Choroid plexus epithelial cell (primary cell): ENCODE measurements around the gene CA12.

Source experiments
- DNase-seq: peaks from one replicate; pipeline ENCODE4 v3.0.0-alpha.2; 2010; ENCODE audit warnings: low read depth
- H3K4me3 ChIP-seq: 2 replicates; pipeline ENCODE4 v1.5.1; 2011; ENCODE audit warnings: low read depth, mild to moderate bottlenecking, control low read depth, low read length, moderate library complexity
- CTCF ChIP-seq: conservative IDR thresholded peaks from 2 replicates; pipeline ENCODE4 v1.5.1; 2011; ENCODE audit warnings: low read depth, mild to moderate bottlenecking, control low read depth, inconsistent platforms, low read length, moderate library complexity

CA12 gene

GRCh38 chr15:63276342-63277037, 105.2 kb downstream of the CA12 start:
- no peak for TF ChIP-seq CTCF
- H3K4me3 ChIP-seq: peak overlapping the region; percentile 81
- DNase-seq: no peak

- no peak overlapping the region for H3K4me3 ChIP-seq
- DNase-seq: peak; percentile 63
- no peak for TF ChIP-seq CTCF
These were observed 107.2 kb downstream of the CA12 start for GRCh38 chr15:63274427-63274826.
